ENCODE data around the gene KIF18A. TPM values are rescaled to one million over a fixed set of nuclear protein-coding genes. Genes with fewer than 3 reads are reported as not detected.

Gene KIF18A
- total RNA-seq, 1 donor from 2014 or later: 4.9 TPM

DNA sequence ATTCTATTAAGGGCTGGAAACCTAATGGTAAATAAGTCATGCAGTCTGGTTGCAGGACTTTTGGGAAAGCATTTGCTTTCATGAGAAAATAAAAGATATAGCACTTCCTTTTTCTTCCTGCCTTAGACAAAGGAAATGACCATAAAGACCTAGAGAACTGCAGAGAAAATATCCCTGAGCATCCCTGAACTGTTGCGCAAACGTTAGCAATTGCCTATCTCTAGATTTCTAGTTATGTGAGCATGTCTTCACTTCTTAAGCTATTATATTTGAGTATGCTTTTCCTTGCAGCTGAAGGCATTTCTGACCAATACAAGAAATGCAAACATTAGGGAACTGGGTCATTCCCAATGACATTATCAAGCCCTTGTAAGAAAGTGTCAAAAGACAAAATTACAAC is 110.6 kb downstream of the KIF18A start:
- Mint-ChIP-seq H3K4me3 (ENCODE audit: unreplicated experiment) (no peak overlapping the region), H3K9me3 (ENCODE audit: unreplicated experiment) (peaks cover 9% of the 10 kb centered on the region), H3K36me3 (ENCODE audit: low read depth, unreplicated experiment) (peaks cover 7% of the 10 kb centered on the region), H3K4me1 (ENCODE audit: unreplicated experiment) (no peaks in the 10 kb centered on the region), H3K27me3 (ENCODE audit: unreplicated experiment) (no peaks in the 10 kb centered on the region), H3K27ac (ENCODE audit: unreplicated experiment) (no peak overlapping the region)
- TF ChIP-seq, protein P1, sequence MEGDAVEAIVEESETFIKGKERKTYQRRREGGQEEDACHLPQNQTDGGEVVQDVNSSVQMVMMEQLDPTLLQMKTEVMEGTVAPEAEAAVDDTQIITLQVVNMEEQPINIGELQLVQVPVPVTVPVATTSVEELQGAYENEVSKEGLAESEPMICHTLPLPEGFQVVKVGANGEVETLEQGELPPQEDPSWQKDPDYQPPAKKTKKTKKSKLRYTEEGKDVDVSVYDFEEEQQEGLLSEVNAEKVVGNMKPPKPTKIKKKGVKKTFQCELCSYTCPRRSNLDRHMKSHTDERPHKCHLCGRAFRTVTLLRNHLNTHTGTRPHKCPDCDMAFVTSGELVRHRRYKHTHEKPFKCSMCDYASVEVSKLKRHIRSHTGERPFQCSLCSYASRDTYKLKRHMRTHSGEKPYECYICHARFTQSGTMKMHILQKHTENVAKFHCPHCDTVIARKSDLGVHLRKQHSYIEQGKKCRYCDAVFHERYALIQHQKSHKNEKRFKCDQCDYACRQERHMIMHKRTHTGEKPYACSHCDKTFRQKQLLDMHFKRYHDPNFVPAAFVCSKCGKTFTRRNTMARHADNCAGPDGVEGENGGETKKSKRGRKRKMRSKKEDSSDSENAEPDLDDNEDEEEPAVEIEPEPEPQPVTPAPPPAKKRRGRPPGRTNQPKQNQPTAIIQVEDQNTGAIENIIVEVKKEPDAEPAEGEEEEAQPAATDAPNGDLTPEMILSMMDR (IDR thresholded peaks at IDR 0.05; ENCODE audit: unreplicated experiment): no peak
- DNase-seq (ENCODE audit: low spot score): no peak

DNA sequence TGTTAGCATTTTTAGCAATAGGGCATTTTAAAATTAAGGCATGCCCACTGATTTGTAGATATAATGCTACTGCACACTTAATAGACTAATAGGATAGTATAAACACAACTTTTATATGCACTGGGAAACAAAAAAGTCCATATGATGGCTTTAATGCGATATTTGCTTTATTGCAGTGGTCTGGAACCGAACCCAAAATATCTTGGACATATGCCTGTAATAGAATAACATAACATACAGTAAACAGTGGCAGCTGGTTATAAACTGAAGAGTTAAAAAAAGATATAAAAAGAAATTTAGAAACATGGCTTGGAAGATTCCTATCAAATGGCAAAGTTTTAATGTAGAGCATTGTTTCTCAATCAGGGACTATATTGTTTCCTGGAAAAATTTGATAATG is 111.9 kb downstream of the KIF18A start:
- no peak overlapping the region for H3K4me3 Mint-ChIP-seq (ENCODE audit: unreplicated experiment)
- no peak for DNase-seq (ENCODE audit: low spot score)
- TF ChIP-seq, protein P1 (IDR thresholded peaks at IDR 0.05; ENCODE audit: unreplicated experiment): no peak
- no peaks in the 10 kb centered on the region for H3K36me3 Mint-ChIP-seq (ENCODE audit: low read depth, unreplicated experiment)
- H3K9me3 Mint-ChIP-seq (ENCODE audit: unreplicated experiment): no peaks in the 10 kb centered on the region
- H3K27ac Mint-ChIP-seq (ENCODE audit: unreplicated experiment): no peak overlapping the region
- H3K27me3 Mint-ChIP-seq (ENCODE audit: unreplicated experiment): no peaks in the 10 kb centered on the region
- H3K4me1 Mint-ChIP-seq (ENCODE audit: unreplicated experiment): no peaks in the 10 kb centered on the region

DNA sequence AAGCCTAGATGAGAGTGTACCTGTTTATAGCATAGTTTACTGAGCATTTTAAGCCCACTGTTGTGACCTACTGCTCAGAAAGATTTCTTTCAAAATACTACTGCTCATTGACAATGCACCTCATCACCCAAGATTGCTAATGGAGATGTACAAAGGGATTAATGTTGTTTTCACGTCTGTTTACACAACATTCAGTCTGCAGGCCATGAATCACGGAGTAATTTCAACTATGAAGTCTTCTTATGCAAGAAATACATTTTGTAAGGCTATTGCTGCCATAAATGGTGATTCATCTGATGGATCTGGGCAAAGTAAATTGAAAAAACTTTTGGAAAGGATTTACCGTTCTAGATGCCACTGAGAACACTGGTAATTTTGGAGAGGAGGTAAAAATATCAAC is 112.9 kb downstream of the KIF18A start:
- Mint-ChIP-seq H3K36me3 (ENCODE audit: low read depth, unreplicated experiment) (no peaks in the 10 kb centered on the region), H3K27me3 (ENCODE audit: unreplicated experiment) (no peaks in the 10 kb centered on the region), H3K9me3 (ENCODE audit: unreplicated experiment) (no peaks in the 10 kb centered on the region), H3K4me1 (ENCODE audit: unreplicated experiment) (no peaks in the 10 kb centered on the region), H3K4me3 (ENCODE audit: unreplicated experiment) (no peak overlapping the region), H3K27ac (ENCODE audit: unreplicated experiment) (no peak overlapping the region)
- TF ChIP-seq, protein P1 (IDR thresholded peaks at IDR 0.05; ENCODE audit: unreplicated experiment): no peak
- DNase-seq (ENCODE audit: low spot score): no peak

DNA sequence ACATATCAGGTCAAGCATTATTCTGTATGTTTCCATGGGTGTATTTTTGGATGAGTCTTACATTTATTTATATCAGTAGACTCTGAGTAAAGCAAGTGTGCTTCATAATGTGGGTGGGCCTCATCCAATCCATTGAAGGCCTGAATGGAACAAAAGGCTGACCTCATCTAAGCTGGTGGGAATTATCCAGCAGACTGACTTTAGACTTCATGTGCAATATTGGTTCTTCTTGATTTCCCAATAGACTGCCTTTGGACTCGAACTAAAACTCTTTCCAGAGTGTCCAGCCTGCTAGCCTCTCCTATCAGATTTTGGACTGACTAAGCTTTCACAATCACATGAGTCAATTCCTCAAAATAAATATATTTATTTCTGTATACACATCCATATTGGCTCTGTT is 116.2 kb downstream of the KIF18A start:
- TF ChIP-seq, protein P1 (IDR thresholded peaks at IDR 0.05; ENCODE audit: unreplicated experiment): no peak
- H3K27ac Mint-ChIP-seq (ENCODE audit: unreplicated experiment): no peak overlapping the region
- H3K4me3 Mint-ChIP-seq (ENCODE audit: unreplicated experiment): no peak overlapping the region
- no peaks in the 10 kb centered on the region for H3K27me3 Mint-ChIP-seq (ENCODE audit: unreplicated experiment)
- no peaks in the 10 kb centered on the region for H3K36me3 Mint-ChIP-seq (ENCODE audit: low read depth, unreplicated experiment)
- H3K4me1 Mint-ChIP-seq (ENCODE audit: unreplicated experiment): no peaks in the 10 kb centered on the region
- DNase-seq (ENCODE audit: low spot score): no peak
- H3K9me3 Mint-ChIP-seq (ENCODE audit: unreplicated experiment): no peaks in the 10 kb centered on the region

DNA sequence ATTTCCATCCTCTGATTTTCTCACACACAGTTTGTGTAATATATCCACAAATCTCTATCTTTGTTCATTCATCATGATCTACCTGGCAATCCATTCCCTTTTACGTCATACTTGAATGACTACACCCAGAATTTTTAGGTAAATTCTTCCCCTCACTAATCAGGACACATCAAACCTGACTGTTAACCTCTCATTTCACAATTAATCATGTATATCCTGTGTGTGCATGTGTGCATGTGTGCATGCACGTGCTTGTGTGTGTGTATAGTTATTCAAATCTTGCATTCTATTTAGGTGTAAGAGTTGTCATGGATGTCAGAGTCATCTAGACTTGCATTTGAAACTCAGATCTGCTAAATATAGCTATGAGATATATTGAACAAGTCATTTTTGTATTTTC is 130.4 kb downstream of the KIF18A start:
- peaks cover 2% of the 10 kb centered on the region for H3K27me3 Mint-ChIP-seq (ENCODE audit: unreplicated experiment)
- no peak overlapping the region for H3K27ac Mint-ChIP-seq (ENCODE audit: unreplicated experiment)
- H3K36me3 Mint-ChIP-seq (ENCODE audit: low read depth, unreplicated experiment): no peaks in the 10 kb centered on the region
- H3K4me3 Mint-ChIP-seq (ENCODE audit: unreplicated experiment): no peak overlapping the region
- TF ChIP-seq, protein P1 (IDR thresholded peaks at IDR 0.05; ENCODE audit: unreplicated experiment): no peak
- no peak for DNase-seq (ENCODE audit: low spot score)
- H3K4me1 Mint-ChIP-seq (ENCODE audit: unreplicated experiment): no peaks in the 10 kb centered on the region
- no peaks in the 10 kb centered on the region for H3K9me3 Mint-ChIP-seq (ENCODE audit: unreplicated experiment)

Data from endothelial cell (in vitro differentiated cells).